Endodermal cell (in vitro differentiated cells): ENCODE data around the gene CECR2. TPM values are rescaled to one million over a fixed set of nuclear protein-coding genes. Genes with fewer than 3 reads are reported as not detected.
A peak's percentile ranks its signal among the peaks of the same experiment; 100 is the strongest.

Experiments used
- DNase-seq: peaks from one replicate; pipeline ENCODE4 v3.0.0-alpha.2; 2017
- H3K27ac ChIP-seq: 2 replicates; pipeline ENCODE4 v1.5.1; 2013; ENCODE audit warnings: mild to moderate bottlenecking, low read depth, low read length, moderate library complexity
- H3K27me3 ChIP-seq: 2 replicates; pipeline ENCODE4 v1.6.1; 2013; ENCODE audit warnings: mild to moderate bottlenecking, low read length, moderate library complexity; ENCODE audit not compliant: insufficient read depth, control insufficient read depth, poor library complexity, severe bottlenecking
- H3K36me3 ChIP-seq: 2 replicates; pipeline ENCODE4 v1.7.0; 2013; ENCODE audit warnings: mild to moderate bottlenecking, low read length, moderate library complexity; ENCODE audit not compliant: control insufficient read depth, insufficient read depth
- H3K4me1 ChIP-seq: one replicate; pipeline ENCODE4 v1.7.0; 2013; ENCODE audit warnings: low read length; ENCODE audit not compliant: control insufficient read depth, insufficient read depth
- H3K4me3 ChIP-seq: 2 replicates; pipeline ENCODE4 v1.5.1; 2013; ENCODE audit warnings: mild to moderate bottlenecking, low read length, moderate library complexity
- H3K9ac ChIP-seq: 2 replicates; pipeline ENCODE4 v1.6.1; 2013; ENCODE audit warnings: mild to moderate bottlenecking, low read length, moderate library complexity; ENCODE audit not compliant: poor library complexity, severe bottlenecking; ENCODE audit errors: extremely low read depth
- H3K9me3 ChIP-seq: 2 replicates; pipeline ENCODE4 v1.6.1; 2013; ENCODE audit warnings: mild to moderate bottlenecking, low read length, moderate library complexity; ENCODE audit not compliant: control insufficient read depth
- H3K27ac Mint-ChIP-seq: 2 replicates; pipeline ENCODE4 v1.8.0; 2020; ENCODE audit warnings: mixed read lengths
- H3K27me3 Mint-ChIP-seq: 2 replicates; pipeline ENCODE4 v1.8.0; 2021; ENCODE audit warnings: mild to moderate bottlenecking, mixed read lengths; ENCODE audit not compliant: insufficient read depth
- H3K36me3 Mint-ChIP-seq: 2 replicates; pipeline ENCODE4 v1.8.0; 2020; ENCODE audit warnings: low read depth, mixed read lengths
- H3K4me1 Mint-ChIP-seq: 2 replicates; pipeline ENCODE4 v1.8.0; 2020; ENCODE audit warnings: mixed read lengths
- H3K4me3 Mint-ChIP-seq: 2 replicates; pipeline ENCODE4 v1.8.0; 2020; ENCODE audit warnings: mild to moderate bottlenecking, moderate library complexity, mixed read lengths
- H3K9me3 Mint-ChIP-seq: 2 replicates; pipeline ENCODE4 v1.8.0; 2020; ENCODE audit warnings: mild to moderate bottlenecking, mixed read lengths
- CTCF ChIP-seq: fragments of 200-600 bp; sonication (generic); conservative IDR thresholded peaks from 2 replicates; pipeline ENCODE4 v1.5.0; 2021; ENCODE audit warnings: antibody characterized with exemption, mild to moderate bottlenecking
- WGBS, 2 experiments: methylation state at CpG; one replicate each; pipeline versions ENCODE4 v1.1.5 to v1.1.7; 2013; ENCODE audit warnings: missing lambda C conversion rate in 2 of 2, mixed read lengths in 1 of 2; ENCODE audit not compliant: insufficient coverage in 1 of 2, insufficient read length in 1 of 2; 5-methylcytosine and 5-hydroxymethylcytosine counted together
- total RNA-seq, 2 donors: library from RNA; stranded (reverse); fragmentation: NEBNext Ultra II Directional in 1 of 2; extraction: Animal tissue kit (Norgen Biotek cat#: 25700) in 1 of 2; gene quantifications; 2 replicates in 1 of 2; 3 replicates in 1 of 2; pipeline ENCODE4 v1.2.1, GENCODE V29; 2021

Gene CECR2
- total RNA-seq, 2 donors from 2014 or later, result 98.9 to 105 TPM

GRCh38 chr22:17470880-17471500, 101.7 kb downstream of the CECR2 start:
- no peaks in the 10 kb centered on the region for H3K27me3 ChIP-seq
- DNase-seq, result peak; percentile 9
- Mint-ChIP-seq H3K4me1 (peaks cover 59% of the 10 kb centered on the region), H3K9me3 (no peaks in the 10 kb centered on the region), H3K36me3 (peaks cover 13% of the 10 kb centered on the region), H3K27me3 (no peaks in the 10 kb centered on the region), H3K4me3 (no peak overlapping the region), H3K27ac (peak overlapping the region; percentile 14)
- no peak overlapping the region for H3K27ac ChIP-seq
- no peaks in the 10 kb centered on the region for H3K9me3 ChIP-seq
- TF ChIP-seq CTCF, result no peak
- H3K4me3 ChIP-seq, result no peak overlapping the region
- 97 to 100% methylated on average over 3 to 4 of the region's 4 CpGs for WGBS, 2 experiments
- H3K4me1 ChIP-seq, result peaks cover 7% of the 10 kb centered on the region
- H3K9ac ChIP-seq, result no peak overlapping the region
- H3K36me3 ChIP-seq, result peaks cover 13% of the 10 kb centered on the region

DNA sequence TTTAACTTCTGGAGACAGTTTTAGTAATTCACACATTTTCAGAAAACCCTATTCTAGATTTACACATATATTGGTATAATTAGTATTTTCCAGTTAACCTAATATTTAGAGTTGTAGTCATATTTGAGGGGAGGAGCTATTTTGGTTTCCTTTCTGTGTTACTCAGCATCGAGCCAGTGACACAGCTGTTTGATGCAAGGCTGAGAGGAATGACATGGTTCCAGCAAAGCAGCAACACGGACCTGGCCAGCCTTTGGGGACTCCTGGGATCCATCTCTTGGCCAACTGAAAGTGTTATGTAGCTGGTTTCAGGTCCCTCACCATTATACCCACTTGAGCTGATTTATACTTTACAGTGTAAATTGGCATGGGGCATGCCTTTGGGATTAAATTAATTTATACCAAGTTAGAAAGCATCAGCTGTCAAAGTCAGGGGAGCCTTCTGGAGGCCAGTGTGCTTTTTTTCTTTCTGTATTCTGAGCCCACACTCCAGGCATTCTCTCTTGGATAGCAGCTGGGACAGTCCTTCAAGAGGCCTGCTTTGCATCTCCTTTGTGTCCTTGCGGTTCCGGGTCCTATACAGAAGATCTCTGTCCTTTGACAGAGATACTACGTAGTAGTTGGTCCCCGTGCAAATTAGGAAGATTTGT, 102.8 kb downstream of the CECR2 start:
- no peaks in the 10 kb centered on the region for H3K9me3 ChIP-seq
- peak; percentile 44 for DNase-seq
- no peak overlapping the region for H3K4me3 Mint-ChIP-seq
- H3K4me1 Mint-ChIP-seq, result peaks cover 69% of the 10 kb centered on the region
- H3K27me3 Mint-ChIP-seq, result no peaks in the 10 kb centered on the region
- H3K36me3 Mint-ChIP-seq, result peaks cover 7% of the 10 kb centered on the region
- peaks cover 7% of the 10 kb centered on the region for H3K4me1 ChIP-seq
- WGBS, 2 experiments, result 56 to 67% methylated on average over 3 to 6 of the region's 6 CpGs
- H3K36me3 ChIP-seq, result peaks cover 13% of the 10 kb centered on the region
- H3K27ac ChIP-seq, result peak overlapping the region; percentile 50
- H3K9ac ChIP-seq, result no peak overlapping the region
- H3K27me3 ChIP-seq, result no peaks in the 10 kb centered on the region
- H3K9me3 Mint-ChIP-seq, result no peaks in the 10 kb centered on the region
- TF ChIP-seq CTCF, result no peak
- H3K27ac Mint-ChIP-seq, result peak overlapping the region; percentile 14
- no peak overlapping the region for H3K4me3 ChIP-seq

DNA sequence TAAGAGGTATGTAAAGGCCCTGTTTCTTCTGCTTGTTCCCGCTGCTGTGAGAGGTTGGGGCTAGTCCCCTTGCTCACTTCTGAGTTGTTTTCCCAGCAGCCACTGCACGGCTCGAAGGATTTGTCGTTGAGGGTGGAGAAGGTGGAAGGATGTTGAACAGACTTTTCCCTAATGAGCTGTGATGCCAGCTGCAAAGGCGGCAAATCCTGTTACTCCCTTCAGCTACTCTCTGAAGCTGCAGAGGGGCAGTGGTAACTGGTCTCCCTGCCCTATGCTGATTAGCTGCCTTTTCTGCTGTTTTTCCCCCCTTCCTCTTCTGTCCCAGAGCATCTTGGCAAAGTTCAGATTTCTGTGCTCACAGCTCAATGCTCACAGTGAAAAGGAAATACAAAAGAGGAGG, 103.7 kb downstream of the CECR2 start:
- no peaks in the 10 kb centered on the region for H3K9me3 Mint-ChIP-seq
- no peaks in the 10 kb centered on the region for H3K9me3 ChIP-seq
- no peak overlapping the region for H3K4me3 Mint-ChIP-seq
- no peaks in the 10 kb centered on the region for H3K27me3 ChIP-seq
- peaks cover 10% of the 10 kb centered on the region for H3K36me3 Mint-ChIP-seq
- H3K27ac ChIP-seq, result peak overlapping the region; percentile 50
- peaks cover 12% of the 10 kb centered on the region for H3K4me1 ChIP-seq
- no peak overlapping the region for H3K4me3 ChIP-seq
- H3K9ac ChIP-seq, result no peak overlapping the region
- no peak for TF ChIP-seq CTCF
- H3K36me3 ChIP-seq, result peaks cover 19% of the 10 kb centered on the region
- H3K27ac Mint-ChIP-seq, result peak overlapping the region; percentile 39
- DNase-seq, result peak; percentile 66
- H3K4me1 Mint-ChIP-seq, result peaks cover 74% of the 10 kb centered on the region
- 62 to 83% methylated on average over 1 to 5 of the region's 5 CpGs for WGBS, 2 experiments
- no peaks in the 10 kb centered on the region for H3K27me3 Mint-ChIP-seq
